Fibroblast of lung (primary cell): ENCODE results near the gene PMF1. TPM values are rescaled to one million over a fixed set of nuclear protein-coding genes. Genes with fewer than 3 reads are reported as not detected.

ENCODE experiments used
- DNase-seq, 2 donors: peaks; one replicate each; pipeline versions ENCODE4 v3.0.0 to v3.0.0-alpha.2; 2010; ENCODE audit warnings: low read depth in 2 of 2
- H2AFZ ChIP-seq: 2 replicates; pipeline ENCODE4 v1.5.1; 2012; ENCODE audit warnings: low read length, control low read depth, inconsistent platforms
- H3K27ac ChIP-seq: 2 replicates; pipeline ENCODE4 v1.5.1; 2011; ENCODE audit warnings: low read length, control low read depth; ENCODE audit not compliant: insufficient read depth
- H3K27me3 ChIP-seq: 2 replicates; pipeline ENCODE4 v1.5.1; 2011; ENCODE audit warnings: mild to moderate bottlenecking, low read length; ENCODE audit not compliant: control insufficient read depth, insufficient read depth
- H3K36me3 ChIP-seq: 2 replicates; pipeline ENCODE4 v1.5.1; 2011; ENCODE audit warnings: low read length; ENCODE audit not compliant: control insufficient read depth, insufficient read depth
- H3K4me1 ChIP-seq: 2 replicates; pipeline ENCODE4 v1.5.1; 2011; ENCODE audit warnings: low read length; ENCODE audit not compliant: control insufficient read depth, insufficient read depth; ENCODE audit errors: extremely low read depth
- H3K4me2 ChIP-seq: 2 replicates; pipeline ENCODE4 v1.5.1; 2011; ENCODE audit warnings: low read length, control low read depth; ENCODE audit not compliant: insufficient read depth; ENCODE audit errors: extremely low read depth
- H3K4me3 ChIP-seq, 4 experiments: fragments of 200-600 bp in 1 of 4; sonication (generic) in 1 of 4; replicated peaks in 1 of 4; 2 replicates each; pipeline ENCODE4 v1.5.1; 2011 to 2016; ENCODE audit warnings: low read length in 4 of 4, low read depth in 3 of 4, mild to moderate bottlenecking in 3 of 4, control low read depth in 2 of 4, inconsistent platforms in 1 of 4, mixed read lengths in 1 of 4; ENCODE audit not compliant: insufficient read depth in 1 of 4; ENCODE audit errors: control extremely low read depth in 1 of 4
- H3K79me2 ChIP-seq: 2 replicates; pipeline ENCODE4 v1.5.1; 2012; ENCODE audit warnings: mild to moderate bottlenecking, low read length, inconsistent platforms; ENCODE audit not compliant: control insufficient read depth, insufficient read depth
- H3K9ac ChIP-seq: 2 replicates; pipeline ENCODE4 v1.5.1; 2011; ENCODE audit warnings: mild to moderate bottlenecking, low read length, control low read depth; ENCODE audit not compliant: insufficient read depth
- H3K9me3 ChIP-seq: 2 replicates; pipeline ENCODE4 v1.5.1; 2012; ENCODE audit warnings: low read depth, low read length; ENCODE audit not compliant: control insufficient read depth, insufficient read depth
- H4K20me1 ChIP-seq: 2 replicates; pipeline ENCODE4 v1.5.1; 2011; ENCODE audit warnings: low read length; ENCODE audit not compliant: control insufficient read depth, insufficient read depth; ENCODE audit errors: extremely low read depth
- CTCF ChIP-seq, 2 donors: IDR thresholded peaks in 1 of 2; conservative IDR thresholded peaks in 1 of 2; 1 replicate in 1 of 2; 2 replicates in 1 of 2; pipeline ENCODE4 v1.5.1; 2011 to 2012; ENCODE audit warnings: low read length in 2 of 2, control low read depth in 1 of 2, inconsistent platforms in 1 of 2, low read depth in 1 of 2, mild to moderate bottlenecking in 1 of 2
- EZH2 ChIP-seq: IDR thresholded peaks from 2 replicates; pipeline ENCODE4 v1.5.1; 2012; ENCODE audit warnings: low read length, control low read depth, mild to moderate bottlenecking; ENCODE audit errors: missing control alignments
- polyA minus RNA-seq: library from RNA; depleted of rRNA, polyadenylated mRNA; stranded (reverse); fragments of >200 nt; gene quantifications from 2 replicates; pipeline ENCODE4 v1.2.3, GENCODE V29; 2011; ENCODE audit warnings: low replicate concordance
- polyA plus RNA-seq, 2 donors: library from polyadenylated mRNA; depleted of rRNA in 1 of 2; stranded (reverse) in 1 of 2; unstranded in 1 of 2; fragments of >200 nt; gene quantifications; 2 replicates each; pipeline ENCODE4 v1.2.1, GENCODE V29; 2011 to 2012; ENCODE audit warnings: missing spikeins in 1 of 2
- total RNA-seq: library from RNA; depleted of rRNA; stranded (reverse); fragments of >200 nt; gene quantifications from 2 replicates; pipeline ENCODE4 v1.2.1, GENCODE V29; 2014

The PMF1 gene
- total RNA-seq (21.6 and 24.1 TPM in 2 replicates), polyA plus RNA-seq (46.8 and 57.6 TPM in 2 replicates), polyA minus RNA-seq (18.6 and 20.0 TPM in 2 replicates)
- 34.4 and 47.5 TPM in 2 replicates for polyA plus RNA-seq (2012)

- peaks cover 7% of the 10 kb centered on the region for H3K36me3 ChIP-seq
- H3K4me2 ChIP-seq: peak within 1 kb of the TSS; percentile 95
- H3K79me2 ChIP-seq: peaks cover 2% of the 10 kb centered on the region
- H4K20me1 ChIP-seq: no peaks in the 10 kb centered on the region
- H3K9ac ChIP-seq: peak within 1 kb of the TSS; percentile 92
- H3K27me3 ChIP-seq: no peaks in the 10 kb centered on the region
- TF ChIP-seq EZH2 (no peak), CTCF (conservative IDR thresholded peaks at IDR 0.05 in 1 of 2, IDR thresholded peaks at IDR 0.05 in 1 of 2; ENCODE audit: low read depth in 1 of 2, low read length in 2 of 2) (no peak)
- peak within 1 kb of the TSS; percentile 99 for H2AFZ ChIP-seq
- DNase-seq: peak; percentile 95 to 96
- H3K27ac ChIP-seq: peak within 1 kb of the TSS; percentile 97
- no peaks in the 10 kb centered on the region for H3K9me3 ChIP-seq
- peaks cover 2% of the 10 kb centered on the region for H3K4me1 ChIP-seq
- peak within 1 kb of the TSS; percentile 70 to 95 (median 72) for H3K4me3 ChIP-seq
Measured at GRCh38 chr1:156212833-156213643, at the start of gene PMF1. Gene PMF1 (plus strand): TSS chr1:156213007. CDS start chr1:156213016, 9 bp downstream.

- Histone ChIP-seq H3K9ac (no peak overlapping the region), H3K9me3 (no peaks in the 10 kb centered on the region), H3K4me2 (no peak overlapping the region), H3K36me3 (no peaks in the 10 kb centered on the region), H2AFZ (no peak overlapping the region), H4K20me1 (no peaks in the 10 kb centered on the region), H3K27me3 (no peaks in the 10 kb centered on the region), H3K27ac (no peak overlapping the region), H3K79me2 (no peaks in the 10 kb centered on the region), H3K4me3 (no peak overlapping the region), H3K4me1 (no peaks in the 10 kb centered on the region)
- TF ChIP-seq CTCF (conservative IDR thresholded peaks at IDR 0.05 in 1 of 2, IDR thresholded peaks at IDR 0.05 in 1 of 2; ENCODE audit: low read depth in 1 of 2, low read length in 2 of 2) (no peak), EZH2 (no peak)
- DNase-seq: no peak
Measured at GRCh38 chr1:156163712-156164111, 49.1 kb upstream of the PMF1 start.

GRCh38 chr1:156164125-156164831 lies 48.5 kb upstream of the PMF1 start:
- Histone ChIP-seq H3K9ac (no peak overlapping the region), H3K9me3 (no peaks in the 10 kb centered on the region), H3K4me1 (no peaks in the 10 kb centered on the region), H4K20me1 (no peaks in the 10 kb centered on the region), H3K27ac (no peak overlapping the region), H3K27me3 (no peaks in the 10 kb centered on the region), H2AFZ (no peak overlapping the region), H3K4me3 (no peak overlapping the region), H3K4me2 (no peak overlapping the region), H3K79me2 (no peaks in the 10 kb centered on the region), H3K36me3 (no peaks in the 10 kb centered on the region)
- no peak for TF ChIP-seq CTCF (conservative IDR thresholded peaks at IDR 0.05 in 1 of 2, IDR thresholded peaks at IDR 0.05 in 1 of 2; ENCODE audit: low read depth in 1 of 2, low read length in 2 of 2)
- TF ChIP-seq EZH2: no peak
- DNase-seq: no peak
